Lower leg skin (tissue), 3 donors: Measurements from ENCODE around the gene ADCK1.

Source experiments
- CTCF ChIP-seq, 3 donors: fragments of 450-650 bp; IDR thresholded peaks; one replicate each; pipeline ENCODE4 v1.5.1; 2016; ENCODE audit warnings: antibody characterized with exemption in 3 of 3, mild to moderate bottlenecking in 3 of 3, moderate library complexity in 2 of 3
- POLR2A ChIP-seq, 2 donors: fragments of 450-650 bp; IDR thresholded peaks; one replicate each; pipeline ENCODE4 v1.6.1; 2016 to 2017; ENCODE audit warnings: antibody characterized with exemption in 2 of 2, mild to moderate bottlenecking in 1 of 2, moderate library complexity in 1 of 2

- TF ChIP-seq CTCF (IDR thresholded peaks at IDR 0.05) = no peak
- TF ChIP-seq POLR2A (IDR thresholded peaks at IDR 0.05) = no peak
Measured at GRCh38 chr14:77911356-77911755, 111.4 kb downstream of the ADCK1 start.
